Mucosa of rectum (tissue), 2 donors: ENCODE measurements around the gene SKP1.
A peak's percentile ranks its signal among the peaks of the same experiment; 100 is the strongest.
"Not testable (repeated sequence)": the region's sequence is repeated elsewhere in the genome, so short reads cannot be mapped to it uniquely, and the experiment has no call there.

Experiments used
- H3K27ac ChIP-seq, 2 donors: one replicate each; pipeline ENCODE4 v1.7.0; 2013; ENCODE audit warnings: inconsistent platforms in 2 of 2, low read depth in 2 of 2, low read length in 2 of 2
- H3K27me3 ChIP-seq, 2 donors: one replicate each; pipeline ENCODE4 v1.7.0; 2013; ENCODE audit warnings: low read length in 2 of 2; ENCODE audit not compliant: control insufficient read depth in 2 of 2, insufficient read depth in 2 of 2
- H3K36me3 ChIP-seq, 2 donors: one replicate each; pipeline ENCODE4 v1.7.0; 2013; ENCODE audit warnings: low read length in 2 of 2; ENCODE audit not compliant: control insufficient read depth in 2 of 2, insufficient read depth in 2 of 2
- H3K4me1 ChIP-seq, 2 donors: one replicate each; pipeline ENCODE4 v1.7.0; 2013; ENCODE audit warnings: low read length in 2 of 2, mild to moderate bottlenecking in 1 of 2; ENCODE audit not compliant: control insufficient read depth in 2 of 2, insufficient read depth in 2 of 2
- H3K4me3 ChIP-seq, 2 donors: one replicate each; pipeline ENCODE4 v1.7.0; 2013; ENCODE audit warnings: low read length in 2 of 2
- H3K9ac ChIP-seq, 2 donors: one replicate each; pipeline ENCODE4 v1.7.0; 2013; ENCODE audit warnings: low read length in 2 of 2, low read depth in 1 of 2, mild to moderate bottlenecking in 1 of 2
- H3K9me3 ChIP-seq, 2 donors: one replicate each; pipeline ENCODE4 v1.7.0; 2013; ENCODE audit warnings: low read length in 2 of 2; ENCODE audit not compliant: control insufficient read depth in 2 of 2
- donor health status: healthy.
- donor health status: Normal muscosa, but diverticular disease.

Gene SKP1

GRCh38 chr5:134176511-134177368 is at the start of gene SKP1:
Gene SKP1 (minus strand): TSS chr5:134176950. CDS start chr5:134174022, 2,928 bp downstream.
- no peaks in the 10 kb centered on the region for H3K27me3 ChIP-seq
- peak within 1 kb of the TSS; percentile 93 to 99 for H3K9ac ChIP-seq
- H3K4me1 ChIP-seq: peaks cover 28 to 36% of the 10 kb centered on the region in 2 donors
- peak within 1 kb of the TSS; percentile 98 to 99 for H3K27ac ChIP-seq
- peak within 1 kb of the TSS; percentile 94 to 95 for H3K4me3 ChIP-seq
- H3K9me3 ChIP-seq: no peaks in the 10 kb centered on the region
- peaks cover 4 to 5% of the 10 kb centered on the region in 2 donors for H3K36me3 ChIP-seq

GRCh38 chr5:134225780-134226440 is 49.2 kb upstream of the SKP1 start, which contains the start of gene PPP2CA:
Gene PPP2CA (minus strand): TSS chr5:134226073. CDS start chr5:134225861, 212 bp downstream.
- Histone ChIP-seq H3K9ac (peak within 1 kb of the TSS; percentile 98 to 100), H3K36me3 (peaks cover 0 to under 1% of the 10 kb centered on the region in 2 donors), H3K9me3 (no peaks in the 10 kb centered on the region), H3K4me1 (peaks cover 3 to 27% of the 10 kb centered on the region in 2 donors), H3K27ac (peak within 1 kb of the TSS; percentile 100), H3K27me3 (no peaks in the 10 kb centered on the region), H3K4me3 (peak within 1 kb of the TSS; percentile 90 to 95)

DNA sequence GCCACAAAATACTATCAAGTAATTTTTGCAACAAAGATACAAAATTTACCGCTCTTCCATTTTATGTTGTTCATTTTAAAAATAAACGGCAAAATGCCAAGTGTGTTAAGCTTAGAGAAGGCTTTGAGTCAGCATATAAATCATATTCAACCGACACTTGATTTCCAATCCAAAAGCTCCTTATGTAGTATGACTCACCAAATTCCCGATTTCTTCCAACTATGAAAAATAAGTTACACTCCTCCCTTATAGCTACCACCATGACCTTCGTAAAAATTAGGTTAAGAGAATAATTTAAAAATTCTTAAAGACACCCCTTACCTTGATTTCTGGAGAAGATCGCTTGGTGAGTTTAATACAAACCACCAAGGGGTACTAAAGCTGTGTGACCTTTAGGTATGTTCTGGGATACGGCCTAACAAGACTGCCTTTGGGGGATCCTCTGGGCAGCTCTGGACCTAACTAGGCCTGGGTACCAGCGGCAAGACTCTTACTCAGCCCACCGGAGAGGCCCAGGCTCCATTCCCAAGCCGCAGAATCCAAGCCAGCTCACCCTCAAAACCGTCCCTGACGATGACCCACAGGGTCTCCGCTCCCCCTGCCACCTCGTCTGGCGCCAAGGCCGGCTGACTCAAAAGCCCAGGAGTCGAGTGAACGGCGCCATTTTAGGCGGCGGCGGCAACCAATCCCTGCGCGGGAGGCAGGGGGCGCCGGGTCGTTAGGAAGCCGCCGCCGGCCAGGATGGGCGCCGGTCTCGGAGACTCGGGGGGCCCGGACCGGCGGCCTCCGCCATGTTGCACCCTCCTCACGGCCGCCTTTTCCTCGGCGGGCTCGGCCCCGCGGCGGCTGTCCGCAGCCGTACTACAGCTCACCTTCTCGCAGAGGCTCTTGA is 48.4 kb upstream of the SKP1 start:
- Histone ChIP-seq H3K4me3 (peak overlapping the region; percentile 90 to 95), H3K27me3 (no peaks in the 10 kb centered on the region), H3K36me3 (peaks cover 2 to 3% of the 10 kb centered on the region in 2 donors), H3K9me3 (no peaks in the 10 kb centered on the region), H3K27ac (peak overlapping the region; percentile 100), H3K4me1 (peaks cover 3 to 27% of the 10 kb centered on the region in 2 donors), H3K9ac (peak overlapping the region; percentile 98 to 100)

DNA sequence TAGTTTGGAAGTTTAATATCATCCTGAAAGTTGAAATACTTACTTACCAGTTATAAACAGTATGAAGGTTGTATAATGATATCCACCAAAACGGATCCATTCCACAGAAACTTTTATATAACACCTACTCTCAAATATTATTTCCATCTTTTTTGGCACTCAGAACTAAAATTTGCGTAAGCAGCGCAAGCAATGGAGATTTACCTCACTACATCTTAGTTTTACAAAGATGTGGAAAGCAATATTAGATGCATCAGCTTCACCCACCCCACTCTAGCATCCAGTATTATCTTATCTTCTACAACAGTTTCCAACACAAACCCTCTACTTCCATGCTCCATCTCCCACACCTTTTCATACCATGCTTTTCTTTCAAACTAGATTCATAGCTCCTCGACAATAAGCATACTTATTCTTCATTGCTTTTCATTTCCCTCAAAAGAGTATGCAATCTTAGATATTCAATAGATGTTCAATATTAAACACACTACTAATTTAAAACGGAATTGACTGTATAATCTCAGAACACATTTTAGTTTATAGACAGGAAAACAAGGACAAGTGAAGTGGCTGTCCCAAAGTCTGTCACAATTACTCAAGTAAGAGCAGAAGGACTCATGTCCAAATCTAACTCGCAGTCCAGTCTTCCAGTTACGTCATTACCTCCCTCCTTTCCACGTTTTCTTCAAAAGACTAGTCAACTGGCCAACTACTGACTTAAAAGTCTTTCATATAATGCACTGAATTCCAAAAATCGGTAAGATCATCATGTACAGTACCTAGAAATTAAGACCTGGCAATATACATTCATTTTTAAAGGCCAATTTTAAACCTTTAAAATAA is 46.9 kb upstream of the SKP1 start:
- Histone ChIP-seq H3K27ac (peak overlapping the region in 1 of 2 donors; percentile 100), H3K4me1 (peaks cover 7 to 30% of the 10 kb centered on the region in 2 donors), H3K9me3 (no peaks in the 10 kb centered on the region), H3K27me3 (no peaks in the 10 kb centered on the region), H3K4me3 (peak overlapping the region; percentile 37 to 95), H3K36me3 (peaks cover 2 to 10% of the 10 kb centered on the region in 2 donors), H3K9ac (peak overlapping the region in 1 of 2 donors; percentile 100)

DNA sequence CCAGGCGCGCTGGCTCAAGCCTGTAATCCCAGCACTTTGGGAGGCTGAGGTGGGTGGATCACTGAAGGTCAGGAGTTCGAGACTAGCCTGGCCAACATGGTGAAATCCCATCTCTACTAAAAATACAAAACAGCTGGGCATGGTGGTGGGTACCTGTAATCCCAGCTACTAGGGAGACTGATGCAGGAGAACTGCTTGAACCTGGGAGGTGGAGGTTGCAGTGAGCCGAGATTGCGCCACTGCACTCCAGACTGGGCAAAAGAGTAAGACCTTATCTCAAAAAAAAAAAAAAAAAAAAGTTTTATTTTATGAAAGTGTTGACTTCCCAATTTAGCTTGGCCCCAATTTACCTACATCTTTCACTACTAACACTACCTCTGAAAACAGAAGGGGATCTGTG is 44.9 kb upstream of the SKP1 start:
- Histone ChIP-seq H3K36me3 (peaks cover 2 to 10% of the 10 kb centered on the region in 2 donors), H3K4me1 (peaks cover 4 to 18% of the 10 kb centered on the region in 2 donors)
- not testable (repeated sequence) for H3K27me3 ChIP-seq, H3K9me3 ChIP-seq, H3K4me3 ChIP-seq, H3K27ac ChIP-seq, H3K9ac ChIP-seq

- H3K4me1 ChIP-seq: peaks cover 3 to 4% of the 10 kb centered on the region in 2 donors
- no peak overlapping the region for H3K4me3 ChIP-seq
- H3K27ac ChIP-seq: no peak overlapping the region
- H3K27me3 ChIP-seq: no peaks in the 10 kb centered on the region
- H3K9me3 ChIP-seq: no peaks in the 10 kb centered on the region
- no peak overlapping the region for H3K9ac ChIP-seq
- H3K36me3 ChIP-seq: peaks cover under 1 to 10% of the 10 kb centered on the region in 2 donors
Measured at GRCh38 chr5:134215757-134216156, 39.0 kb upstream of the SKP1 start.

DNA sequence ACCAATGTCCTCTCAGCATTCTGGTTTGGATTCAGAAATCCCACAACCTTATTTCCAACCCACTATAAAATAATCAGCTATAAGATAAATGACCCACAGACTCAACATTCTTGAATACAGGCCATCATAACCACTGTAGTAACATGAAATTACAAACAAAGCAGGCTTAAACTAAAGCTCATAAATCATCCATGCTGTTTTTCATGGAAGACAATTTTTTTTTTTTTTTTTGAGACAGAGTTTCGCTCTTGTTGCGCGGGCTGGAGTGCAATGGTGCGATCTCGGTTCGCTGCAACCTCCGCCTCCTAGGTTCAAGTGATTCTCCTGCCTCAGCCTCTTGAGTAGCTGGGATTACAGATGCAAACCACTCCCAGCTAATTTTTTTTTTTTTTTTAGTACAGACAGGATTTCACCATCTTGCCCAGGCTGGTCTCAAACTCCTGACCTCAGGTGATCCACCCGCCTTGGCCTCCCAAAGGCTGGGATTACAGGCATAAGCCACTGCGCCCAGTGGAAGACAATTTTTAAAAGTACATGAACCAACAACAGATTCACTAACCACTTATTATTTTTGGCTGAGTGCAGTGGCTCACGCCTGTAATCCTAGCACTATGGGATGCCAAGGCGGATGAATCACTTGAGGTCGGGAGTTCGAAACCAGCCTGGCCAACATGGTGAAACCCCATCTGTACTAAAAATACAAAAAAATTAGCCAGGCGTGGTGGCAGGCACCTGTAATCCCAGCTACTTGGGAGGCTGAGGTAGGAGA is 34.7 kb upstream of the SKP1 start:
- H3K4me3 ChIP-seq, H3K4me1 ChIP-seq, H3K36me3 ChIP-seq, H3K9ac ChIP-seq, H3K9me3 ChIP-seq, H3K27me3 ChIP-seq, H3K27ac ChIP-seq: not testable (repeated sequence)

- Histone ChIP-seq H3K9me3 (no peaks in the 10 kb centered on the region), H3K4me3 (no peak overlapping the region), H3K27ac (no peak overlapping the region), H3K36me3 (peaks cover under 1 to 4% of the 10 kb centered on the region in 2 donors), H3K9ac (no peak overlapping the region), H3K27me3 (no peaks in the 10 kb centered on the region), H3K4me1 (peaks cover 0 to 5% of the 10 kb centered on the region in 2 donors)
Measured at GRCh38 chr5:134209477-134210245, 32.9 kb upstream of the SKP1 start.
